GM23338 (cell line): ENCODE data around the gene DOCK6.

Experiments
- CTCF ChIP-seq, 2 experiments: fragments of 200-600 bp in 1 of 2; sonication (generic) in 1 of 2; conservative IDR thresholded peaks; 2 replicates each; pipeline versions ENCODE4 v1.5.1 to v1.6.1; 2016 to 2017; ENCODE audit warnings: antibody characterized with exemption in 2 of 2, low read depth in 2 of 2, mild to moderate bottlenecking in 2 of 2, moderate library complexity in 1 of 2
- EZH2 ChIP-seq: fragments of 200-600 bp; sonication (generic); IDR thresholded peaks from one replicate; pipeline ENCODE4 v1.8.0; 2017; ENCODE audit warnings: antibody characterized with exemption, mild to moderate bottlenecking, low read depth; ENCODE audit not compliant: unreplicated experiment
- JUNB ChIP-seq: IDR thresholded peaks from one replicate; pipeline ENCODE4 v1.6.1; 2016; ENCODE audit warnings: antibody characterized with exemption; ENCODE audit not compliant: unreplicated experiment
- POLR2AphosphoS5 ChIP-seq: IDR thresholded peaks from 2 replicates; pipeline ENCODE4 v1.6.1; 2016; ENCODE audit warnings: antibody characterized with exemption, low read depth
- TF ChIP-seq, protein P1 (sequence below): IDR thresholded peaks from one replicate; pipeline ENCODE4 v1.6.1; 2018; ENCODE audit warnings: antibody characterized with exemption; ENCODE audit not compliant: unreplicated experiment

- TF ChIP-seq CTCF (conservative IDR thresholded peaks at IDR 0.05; ENCODE audit: low read depth in 2 of 2) (no peak), POLR2AphosphoS5 (no peak), JUNB (no peak), EZH2 (no peak)
- TF ChIP-seq, protein P1, sequence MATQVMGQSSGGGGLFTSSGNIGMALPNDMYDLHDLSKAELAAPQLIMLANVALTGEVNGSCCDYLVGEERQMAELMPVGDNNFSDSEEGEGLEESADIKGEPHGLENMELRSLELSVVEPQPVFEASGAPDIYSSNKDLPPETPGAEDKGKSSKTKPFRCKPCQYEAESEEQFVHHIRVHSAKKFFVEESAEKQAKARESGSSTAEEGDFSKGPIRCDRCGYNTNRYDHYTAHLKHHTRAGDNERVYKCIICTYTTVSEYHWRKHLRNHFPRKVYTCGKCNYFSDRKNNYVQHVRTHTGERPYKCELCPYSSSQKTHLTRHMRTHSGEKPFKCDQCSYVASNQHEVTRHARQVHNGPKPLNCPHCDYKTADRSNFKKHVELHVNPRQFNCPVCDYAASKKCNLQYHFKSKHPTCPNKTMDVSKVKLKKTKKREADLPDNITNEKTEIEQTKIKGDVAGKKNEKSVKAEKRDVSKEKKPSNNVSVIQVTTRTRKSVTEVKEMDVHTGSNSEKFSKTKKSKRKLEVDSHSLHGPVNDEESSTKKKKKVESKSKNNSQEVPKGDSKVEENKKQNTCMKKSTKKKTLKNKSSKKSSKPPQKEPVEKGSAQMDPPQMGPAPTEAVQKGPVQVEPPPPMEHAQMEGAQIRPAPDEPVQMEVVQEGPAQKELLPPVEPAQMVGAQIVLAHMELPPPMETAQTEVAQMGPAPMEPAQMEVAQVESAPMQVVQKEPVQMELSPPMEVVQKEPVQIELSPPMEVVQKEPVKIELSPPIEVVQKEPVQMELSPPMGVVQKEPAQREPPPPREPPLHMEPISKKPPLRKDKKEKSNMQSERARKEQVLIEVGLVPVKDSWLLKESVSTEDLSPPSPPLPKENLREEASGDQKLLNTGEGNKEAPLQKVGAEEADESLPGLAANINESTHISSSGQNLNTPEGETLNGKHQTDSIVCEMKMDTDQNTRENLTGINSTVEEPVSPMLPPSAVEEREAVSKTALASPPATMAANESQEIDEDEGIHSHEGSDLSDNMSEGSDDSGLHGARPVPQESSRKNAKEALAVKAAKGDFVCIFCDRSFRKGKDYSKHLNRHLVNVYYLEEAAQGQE: no peak
These were observed 61.4 kb downstream of the DOCK6 start for GRCh38 chr19:11200931-11201330.
